ENCODE data around the gene MGMT. TPM values are rescaled to one million over a fixed set of nuclear protein-coding genes. Genes with fewer than 3 reads are reported as not detected.

The MGMT gene
- total and polyA plus RNA-seq, 8 donors = 1.2 to 37.8 (median 21.3) TPM

DNA sequence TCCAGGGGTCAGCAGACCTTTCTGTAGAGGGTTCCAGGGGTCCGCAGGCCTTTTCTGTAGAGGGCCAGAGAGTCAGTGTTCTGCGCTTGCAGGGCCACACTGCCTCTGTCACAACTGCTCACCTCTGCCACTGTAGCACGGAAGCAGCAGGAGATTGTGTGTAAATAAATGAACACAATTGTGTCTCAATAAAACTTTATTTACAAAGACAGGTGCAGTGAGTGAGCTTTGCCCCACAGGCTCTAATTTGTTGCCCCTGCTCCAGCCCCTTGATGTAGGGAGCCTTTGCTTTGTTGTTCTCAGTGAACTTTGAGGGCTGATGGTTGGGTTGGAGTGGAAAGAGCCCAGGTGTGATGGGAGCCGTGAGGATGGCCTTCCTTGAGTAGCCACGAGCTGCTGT lies 67.8 kb downstream of the MGMT start:
- Histone ChIP-seq H3K36me3 (peaks cover 0 to 25% (median 19%) of the 10 kb centered on the region in 4 donors), H3K4me3 (no peak overlapping the region), H3K4me1 (peaks cover 6 to 29% (median 14%) of the 10 kb centered on the region in 4 donors), H3K27ac (no peak overlapping the region), H3K9me3 (no peaks in the 10 kb centered on the region), H3K27me3 (no peaks in the 10 kb centered on the region)
- WGBS, 5 donors = 87 to 98% (median 96%) methylated on average over 5 of the region's 5 CpGs
- TF ChIP-seq, protein P1, sequence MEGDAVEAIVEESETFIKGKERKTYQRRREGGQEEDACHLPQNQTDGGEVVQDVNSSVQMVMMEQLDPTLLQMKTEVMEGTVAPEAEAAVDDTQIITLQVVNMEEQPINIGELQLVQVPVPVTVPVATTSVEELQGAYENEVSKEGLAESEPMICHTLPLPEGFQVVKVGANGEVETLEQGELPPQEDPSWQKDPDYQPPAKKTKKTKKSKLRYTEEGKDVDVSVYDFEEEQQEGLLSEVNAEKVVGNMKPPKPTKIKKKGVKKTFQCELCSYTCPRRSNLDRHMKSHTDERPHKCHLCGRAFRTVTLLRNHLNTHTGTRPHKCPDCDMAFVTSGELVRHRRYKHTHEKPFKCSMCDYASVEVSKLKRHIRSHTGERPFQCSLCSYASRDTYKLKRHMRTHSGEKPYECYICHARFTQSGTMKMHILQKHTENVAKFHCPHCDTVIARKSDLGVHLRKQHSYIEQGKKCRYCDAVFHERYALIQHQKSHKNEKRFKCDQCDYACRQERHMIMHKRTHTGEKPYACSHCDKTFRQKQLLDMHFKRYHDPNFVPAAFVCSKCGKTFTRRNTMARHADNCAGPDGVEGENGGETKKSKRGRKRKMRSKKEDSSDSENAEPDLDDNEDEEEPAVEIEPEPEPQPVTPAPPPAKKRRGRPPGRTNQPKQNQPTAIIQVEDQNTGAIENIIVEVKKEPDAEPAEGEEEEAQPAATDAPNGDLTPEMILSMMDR (IDR thresholded peaks at IDR 0.05) = no peak
- TF ChIP-seq EP300 (IDR thresholded peaks at IDR 0.05) (no peak), POLR2AphosphoS5 (IDR thresholded peaks at IDR 0.05) (no peak), POLR2A (IDR thresholded peaks at IDR 0.05) (no peak)
- intact Hi-C loops (cut with DNase I; ENCODE audit: low total_unique reads) = no loop called here
- peak in 1 of 2 donors; percentile 20 for DNase-seq

DNA sequence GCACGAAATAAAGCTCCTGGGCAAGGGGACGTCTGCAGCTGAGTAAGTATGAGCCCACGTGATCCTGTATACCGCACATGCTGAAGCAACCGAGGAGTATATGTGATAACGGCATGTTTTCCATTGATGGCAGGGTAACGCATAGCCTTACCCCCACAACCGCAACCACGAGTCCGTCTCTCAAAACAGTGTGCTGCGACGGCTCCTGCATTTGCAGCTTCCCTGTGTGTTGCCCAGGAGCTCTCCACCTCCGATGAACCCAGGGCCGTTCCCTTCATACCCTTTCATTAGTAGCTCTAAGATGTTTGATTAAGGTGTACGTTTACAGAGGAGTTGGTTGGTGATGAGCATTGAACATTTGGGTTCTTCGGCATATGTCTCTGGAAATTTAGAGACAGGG lies 69.3 kb downstream of the MGMT start:
- Histone ChIP-seq H3K27ac (no peak overlapping the region), H3K9me3 (no peaks in the 10 kb centered on the region), H3K4me3 (no peak overlapping the region), H3K36me3 (peaks cover 0 to 25% (median 19%) of the 10 kb centered on the region in 4 donors), H3K4me1 (peaks cover 0 to 20% (median 9%) of the 10 kb centered on the region in 4 donors), H3K27me3 (no peaks in the 10 kb centered on the region)
- WGBS, 5 donors = 94 to 97% (median 95%) methylated on average over 16 of the region's 16 CpGs
- TF ChIP-seq, protein P1 (IDR thresholded peaks at IDR 0.05) = no peak
- TF ChIP-seq POLR2AphosphoS5 (IDR thresholded peaks at IDR 0.05) (no peak), POLR2A (IDR thresholded peaks at IDR 0.05) (no peak), EP300 (IDR thresholded peaks at IDR 0.05) (no peak)
- intact Hi-C loops (cut with DNase I; ENCODE audit: low total_unique reads) = no loop called here
- no peak for DNase-seq

DNA sequence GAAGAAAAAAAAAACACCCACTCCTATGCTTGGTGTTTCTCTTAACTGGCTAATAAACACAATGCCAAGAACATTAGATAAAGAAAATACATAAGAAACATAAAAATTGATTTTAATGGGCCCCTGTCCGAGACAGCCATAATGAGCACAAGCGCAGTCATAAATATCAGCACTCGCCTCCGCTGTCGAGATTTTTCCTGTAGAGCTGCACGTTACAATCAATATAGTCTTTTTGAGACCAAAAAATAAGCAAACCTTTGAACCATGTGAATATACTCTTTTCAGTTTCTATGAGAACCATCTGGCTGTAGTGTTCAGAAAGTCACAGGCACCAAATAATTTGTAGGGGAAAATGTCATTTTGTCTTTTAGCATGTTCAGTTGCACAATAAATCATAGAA lies 70.1 kb downstream of the MGMT start:
- 85 to 93% (median 91%) methylated on average over 6 of the region's 6 CpGs for WGBS, 5 donors

DNA sequence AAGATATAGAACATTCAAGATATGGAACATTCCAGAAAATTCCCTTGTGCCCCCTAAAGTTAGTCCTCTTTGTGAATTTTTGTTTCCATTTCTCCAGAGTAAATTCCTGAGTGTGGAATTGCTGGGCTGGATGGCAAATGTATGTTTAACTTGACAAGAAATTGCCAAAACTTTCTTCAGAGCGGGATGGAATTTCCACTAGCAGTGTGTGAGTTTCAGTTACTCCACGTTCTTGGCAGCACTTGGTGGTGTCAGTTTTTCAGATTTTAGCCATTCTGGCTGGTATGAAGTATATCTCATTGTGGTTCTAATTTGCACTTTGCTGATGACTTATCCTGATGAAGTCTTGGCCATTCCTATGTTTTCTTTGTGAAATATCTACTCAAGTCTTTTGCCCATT lies 71.2 kb downstream of the MGMT start:
- no peak overlapping the region for H3K27ac ChIP-seq
- intact Hi-C loops (cut with DNase I; ENCODE audit: low total_unique reads) = no loop called here
- H3K36me3 ChIP-seq = peaks cover 0 to 25% (median 19%) of the 10 kb centered on the region in 4 donors
- TF ChIP-seq POLR2AphosphoS5 (IDR thresholded peaks at IDR 0.05) (no peak), POLR2A (IDR thresholded peaks at IDR 0.05) (no peak), EP300 (IDR thresholded peaks at IDR 0.05) (no peak)
- TF ChIP-seq, protein P1 (IDR thresholded peaks at IDR 0.05) = no peak
- H3K4me1 ChIP-seq = peaks cover 0 to under 1% (median 0%) of the 10 kb centered on the region in 4 donors
- DNase-seq = no peak
- H3K27me3 ChIP-seq = no peaks in the 10 kb centered on the region
- H3K9me3 ChIP-seq = no peaks in the 10 kb centered on the region
- H3K4me3 ChIP-seq = no peak overlapping the region
- WGBS, 5 donors = 67 to 97% (median 92%) methylated on average over 2 of the region's 2 CpGs

More for the DNA sequence above, 70.1 kb downstream of the MGMT start:
- intact Hi-C loops (cut with DNase I; ENCODE audit: low total_unique reads) = no loop called here
- Histone ChIP-seq H3K27me3 (no peaks in the 10 kb centered on the region), H3K4me3 (no peak overlapping the region), H3K9me3 (no peaks in the 10 kb centered on the region), H3K36me3 (peaks cover 0 to 25% (median 19%) of the 10 kb centered on the region in 4 donors), H3K27ac (no peak overlapping the region), H3K4me1 (peaks cover 0 to 12% (median 2%) of the 10 kb centered on the region in 4 donors)
- DNase-seq = no peak
- TF ChIP-seq POLR2A (IDR thresholded peaks at IDR 0.05) (no peak), POLR2AphosphoS5 (IDR thresholded peaks at IDR 0.05) (no peak), EP300 (IDR thresholded peaks at IDR 0.05) (no peak)
- TF ChIP-seq, protein P1 (IDR thresholded peaks at IDR 0.05) = no peak
